Esophagus muscularis mucosa (tissue), 4 donors: ENCODE data around the gene MRPS7. TPM values are rescaled to one million over a fixed set of nuclear protein-coding genes. Genes with fewer than 3 reads are reported as not detected.

ENCODE experiments used
- DNase-seq: peaks from one replicate; pipeline ENCODE4 v3.0.0-alpha.2; 2017; ENCODE audit errors: extremely low spot score
- H3K27ac ChIP-seq, 4 donors: fragments of 200-600 bp; sonication (generic); replicated peaks in 1 of 4; 1 replicate in 3 of 4; 2 replicates in 1 of 4; pipeline ENCODE4 v1.5.1; 2016 to 2019; ENCODE audit warnings: mild to moderate bottlenecking in 1 of 4
- H3K27me3 ChIP-seq, 4 donors: fragments of 200-600 bp; sonication (generic); one replicate each; pipeline versions ENCODE4 v1.5.1 to v1.6.0; 2016 to 2019
- H3K36me3 ChIP-seq, 4 donors: fragments of 200-600 bp; sonication (generic); one replicate each; pipeline ENCODE4 v1.5.1; 2016 to 2019
- H3K4me1 ChIP-seq, 4 donors: fragments of 200-600 bp; sonication (generic); one replicate each; pipeline ENCODE4 v1.5.1; 2016 to 2019
- H3K4me3 ChIP-seq, 4 donors: fragments of 200-600 bp; sonication (generic); 1 replicate in 2 of 4; 2 replicates in 2 of 4; pipeline ENCODE4 v1.5.1; 2016 to 2019; ENCODE audit warnings: mild to moderate bottlenecking in 4 of 4, moderate library complexity in 1 of 4
- H3K9me3 ChIP-seq, 4 donors: fragments of 200-600 bp; sonication (generic); 1 replicate in 3 of 4; 2 replicates in 1 of 4; pipeline ENCODE4 v1.5.1; 2016 to 2019
- CTCF ChIP-seq, 3 experiments: fragments of 200-600 bp in 2 of 3; fragments of 450-650 bp in 1 of 3; sonication (generic) in 2 of 3; IDR thresholded peaks; one replicate each; pipeline ENCODE4 v1.5.1; 2017 to 2019; ENCODE audit warnings: antibody characterized with exemption in 3 of 3, mild to moderate bottlenecking in 2 of 3, moderate library complexity in 1 of 3
- EP300 ChIP-seq: sonication (generic); formaldehyde crosslinking; IDR thresholded peaks from one replicate; pipeline ENCODE4 v1.6.1; 2017; ENCODE audit warnings: antibody characterized with exemption
- POLR2A ChIP-seq: fragments of 450-650 bp; IDR thresholded peaks from one replicate; pipeline ENCODE4 v1.6.1; 2017; ENCODE audit warnings: antibody characterized with exemption, moderate library complexity, mild to moderate bottlenecking, low read depth
- POLR2AphosphoS5 ChIP-seq, 2 donors: sonication (generic); formaldehyde crosslinking; IDR thresholded peaks; one replicate each; pipeline ENCODE4 v1.6.1; 2017; ENCODE audit warnings: antibody characterized with exemption in 2 of 2
- WGBS: methylation state at CpG from one replicate; pipeline ENCODE4 v1.1.5; 2018; 5-methylcytosine and 5-hydroxymethylcytosine counted together
- intact Hi-C: fragments of 100-400 bp; cut with DNase I; formaldehyde crosslinking; loops from one replicate; pipeline ENCODE4 v1.15.1; 2023
- total RNA-seq, 4 donors: library from RNA; depleted of rRNA; stranded (reverse); fragments of >200 nt; gene quantifications; one replicate each; pipeline versions ENCODE4 v1.1.0 to v1.2.1, GENCODE V29; 2016

The MRPS7 gene
- total RNA-seq, 4 donors from 2014 or later: 37.8 to 40.6 (median 39.1) TPM

DNA sequence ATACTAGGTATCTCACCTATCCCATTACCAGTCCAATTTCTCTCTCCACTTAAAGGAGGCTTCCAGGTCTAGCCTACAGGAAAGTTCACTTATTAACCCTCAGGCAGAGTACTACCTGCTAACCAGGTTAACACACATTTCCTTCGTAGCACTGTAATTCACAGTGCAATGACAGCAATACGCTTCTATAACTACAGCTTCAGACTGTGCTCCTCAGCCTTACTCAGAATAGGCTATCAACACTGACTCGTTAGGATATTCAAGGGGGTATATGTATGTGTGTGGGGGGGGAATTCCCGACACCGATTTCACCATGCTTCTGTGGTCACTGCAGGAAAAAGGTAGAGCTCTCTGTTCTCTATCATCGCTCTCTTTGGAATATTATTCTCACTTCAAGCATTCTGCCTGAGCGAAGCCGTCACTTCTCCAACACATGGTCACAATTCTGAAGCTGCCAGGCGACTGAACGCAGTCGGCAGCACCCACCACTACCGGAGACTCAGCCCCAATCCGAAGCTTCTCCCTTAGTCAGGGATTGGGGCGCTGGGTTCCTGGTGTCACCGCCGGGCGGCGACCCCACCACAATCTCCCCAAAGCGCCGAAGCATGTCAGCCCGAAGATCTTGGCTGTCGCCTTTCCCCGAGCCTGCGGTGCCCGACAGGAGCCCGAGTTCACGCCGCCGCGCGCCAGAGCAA, 891 bp upstream of the MRPS7 start:
- Histone ChIP-seq H3K9me3 (no peaks in the 10 kb centered on the region), H3K27me3 (no peaks in the 10 kb centered on the region), H3K4me1 (peaks cover 29 to 46% (median 38%) of the 10 kb centered on the region in 4 donors), H3K27ac (peak overlapping the region; percentile 87 to 97 (median 92)), H3K4me3 (peak overlapping the region; percentile 78 to 95 (median 88)), H3K36me3 (peaks cover 18 to 30% (median 26%) of the 10 kb centered on the region in 4 donors)
- TF ChIP-seq POLR2A (no peak), EP300 (no peak), CTCF (IDR thresholded peaks at IDR 0.05) (no peak), POLR2AphosphoS5 (IDR thresholded peaks at IDR 0.05) (no peak)
- no peak for DNase-seq
- intact Hi-C loops: no loop called here
- 7% methylated on average over 15 of the region's 31 CpGs for WGBS

GRCh38 chr17:75262112-75262606, 480 bp downstream of the MRPS7 start:
- under 1% methylated on average over 19 of the region's 23 CpGs for WGBS
- TF ChIP-seq POLR2A (no peak), EP300 (no peak), CTCF (IDR thresholded peaks at IDR 0.05) (no peak), POLR2AphosphoS5 (IDR thresholded peaks at IDR 0.05) (no peak)

DNA sequence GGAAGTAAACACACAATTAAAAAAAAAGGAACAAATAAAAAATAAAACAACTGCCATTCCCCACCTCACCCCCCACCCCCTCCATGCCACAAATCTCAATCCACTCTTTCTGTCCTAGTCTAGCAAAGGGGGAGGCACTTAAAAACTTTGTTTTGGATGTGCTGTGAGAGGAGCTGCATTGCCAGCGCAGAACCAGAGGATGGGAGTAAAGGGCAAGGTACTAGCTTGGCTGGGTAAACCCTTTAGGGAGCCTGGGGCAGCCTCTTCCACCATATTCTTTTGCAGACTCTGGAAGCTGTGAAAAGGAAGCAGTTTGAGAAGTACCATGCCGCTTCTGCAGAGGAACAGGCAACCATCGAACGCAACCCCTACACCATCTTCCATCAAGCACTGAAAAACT, 1.4 kb downstream of the MRPS7 start:
- Histone ChIP-seq H3K9me3 (no peaks in the 10 kb centered on the region), H3K27ac (no peak overlapping the region), H3K36me3 (peaks cover 25 to 49% (median 42%) of the 10 kb centered on the region in 4 donors), H3K4me3 (peak overlapping the region in 1 of 4 donors; percentile 78), H3K27me3 (no peaks in the 10 kb centered on the region), H3K4me1 (peaks cover 29 to 54% (median 40%) of the 10 kb centered on the region in 4 donors)
- intact Hi-C loops: no loop called here
- TF ChIP-seq CTCF (IDR thresholded peaks at IDR 0.05) (no peak), POLR2AphosphoS5 (IDR thresholded peaks at IDR 0.05) (no peak), POLR2A (no peak), EP300 (no peak)
- no peak for DNase-seq
- 89% methylated on average over 4 of the region's 4 CpGs for WGBS

More at GRCh38 chr17:75262112-75262606, 480 bp downstream of the MRPS7 start:
- H3K9me3 ChIP-seq: no peaks in the 10 kb centered on the region
- peaks cover 25 to 43% (median 39%) of the 10 kb centered on the region in 4 donors for H3K36me3 ChIP-seq
- intact Hi-C loops: no loop called here
- H3K4me3 ChIP-seq: peak overlapping the region; percentile 78 to 95 (median 88)
- DNase-seq: no peak
- H3K27ac ChIP-seq: peak overlapping the region; percentile 87 to 97 (median 92)
- peaks cover 29 to 47% (median 38%) of the 10 kb centered on the region in 4 donors for H3K4me1 ChIP-seq
- H3K27me3 ChIP-seq: no peaks in the 10 kb centered on the region

DNA sequence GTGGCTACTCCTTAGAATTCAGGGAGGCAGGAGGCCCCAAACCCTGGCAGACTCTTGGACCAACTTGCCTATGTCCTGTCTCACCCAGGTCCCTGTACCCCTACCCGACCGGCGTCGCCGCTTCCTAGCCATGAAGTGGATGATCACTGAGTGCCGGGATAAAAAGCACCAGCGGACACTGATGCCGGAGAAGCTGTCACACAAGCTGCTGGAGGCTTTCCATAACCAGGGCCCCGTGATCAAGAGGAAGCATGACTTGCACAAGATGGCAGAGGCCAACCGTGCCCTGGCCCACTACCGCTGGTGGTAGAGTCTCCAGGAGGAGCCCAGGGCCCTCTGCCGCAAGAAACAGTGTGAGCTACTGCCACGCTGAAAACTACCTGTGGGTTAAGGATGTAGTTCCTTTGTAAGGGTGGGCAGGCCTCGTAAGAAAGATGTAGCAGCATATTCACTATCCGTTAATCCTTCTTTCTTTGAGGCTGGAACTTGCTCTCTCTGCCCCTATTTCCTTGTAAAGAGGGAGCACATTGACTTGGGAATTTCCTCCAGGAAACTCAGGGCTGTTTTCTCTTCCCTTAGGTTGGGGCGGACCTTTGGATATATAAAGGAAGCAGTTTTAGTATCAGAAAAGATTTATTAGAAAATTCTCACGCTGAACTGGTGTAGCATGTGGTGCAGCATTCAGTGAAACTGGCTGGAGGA, 4.1 kb downstream of the MRPS7 start:
- TF ChIP-seq EP300 (no peak), POLR2AphosphoS5 (IDR thresholded peaks at IDR 0.05) (no peak), CTCF (IDR thresholded peaks at IDR 0.05) (no peak)
- no peaks in the 10 kb centered on the region for H3K9me3 ChIP-seq
- H3K4me1 ChIP-seq: peaks cover 18 to 43% (median 33%) of the 10 kb centered on the region in 4 donors
- H3K4me3 ChIP-seq: no peak overlapping the region
- DNase-seq: no peak
- no peaks in the 10 kb centered on the region for H3K27me3 ChIP-seq
- intact Hi-C loops: no loop called here
- peaks cover 25 to 49% (median 42%) of the 10 kb centered on the region in 4 donors for H3K36me3 ChIP-seq
- 93% methylated on average over 14 of the region's 17 CpGs for WGBS
- H3K27ac ChIP-seq: no peak overlapping the region
